Activated CD4-positive, alpha-beta T cell treated with anti-CD3 and anti-CD28 coated beads, Interleukin-2, amount 10 ng/mL, durations not matched to agents 24 days and 14 days (primary cell): Measurements from ENCODE around the gene TSPAN17. TPM values are rescaled to one million over a fixed set of nuclear protein-coding genes. Genes with fewer than 3 reads are reported as not detected.

Experiments
- DNase-seq: peaks from one replicate; pipeline ENCODE4 v3.0.0; 2022
- H3K27ac Mint-ChIP-seq: one replicate; pipeline ENCODE4 v1.8.0; 2022; ENCODE audit warnings: mild to moderate bottlenecking, mixed read lengths
- H3K27me3 Mint-ChIP-seq: one replicate; pipeline ENCODE4 v1.8.0; 2022; ENCODE audit warnings: mixed read lengths
- H3K36me3 Mint-ChIP-seq: one replicate; pipeline ENCODE4 v1.8.0; 2022; ENCODE audit warnings: low read depth, mild to moderate bottlenecking, mixed read lengths
- H3K4me1 Mint-ChIP-seq: one replicate; pipeline ENCODE4 v1.8.0; 2021; ENCODE audit warnings: mixed read lengths
- H3K4me3 Mint-ChIP-seq: one replicate; pipeline ENCODE4 v1.8.0; 2022; ENCODE audit warnings: mild to moderate bottlenecking, moderate library complexity, mixed read lengths
- H3K9me3 Mint-ChIP-seq: one replicate; pipeline ENCODE4 v1.8.0; 2021; ENCODE audit warnings: mixed read lengths
- intact Hi-C: fragments of 100-400 bp; cut with micrococcal nuclease; formaldehyde crosslinking; loops from one replicate; pipeline ENCODE4 v1.15.1; 2023
- total RNA-seq: library from RNA; stranded (reverse); gene quantifications from 2 replicates; pipeline ENCODE4 v1.2.3, GENCODE V29; 2022

Gene TSPAN17
- total RNA-seq, 1 donor from 2014 or later = 32.0 TPM

DNA sequence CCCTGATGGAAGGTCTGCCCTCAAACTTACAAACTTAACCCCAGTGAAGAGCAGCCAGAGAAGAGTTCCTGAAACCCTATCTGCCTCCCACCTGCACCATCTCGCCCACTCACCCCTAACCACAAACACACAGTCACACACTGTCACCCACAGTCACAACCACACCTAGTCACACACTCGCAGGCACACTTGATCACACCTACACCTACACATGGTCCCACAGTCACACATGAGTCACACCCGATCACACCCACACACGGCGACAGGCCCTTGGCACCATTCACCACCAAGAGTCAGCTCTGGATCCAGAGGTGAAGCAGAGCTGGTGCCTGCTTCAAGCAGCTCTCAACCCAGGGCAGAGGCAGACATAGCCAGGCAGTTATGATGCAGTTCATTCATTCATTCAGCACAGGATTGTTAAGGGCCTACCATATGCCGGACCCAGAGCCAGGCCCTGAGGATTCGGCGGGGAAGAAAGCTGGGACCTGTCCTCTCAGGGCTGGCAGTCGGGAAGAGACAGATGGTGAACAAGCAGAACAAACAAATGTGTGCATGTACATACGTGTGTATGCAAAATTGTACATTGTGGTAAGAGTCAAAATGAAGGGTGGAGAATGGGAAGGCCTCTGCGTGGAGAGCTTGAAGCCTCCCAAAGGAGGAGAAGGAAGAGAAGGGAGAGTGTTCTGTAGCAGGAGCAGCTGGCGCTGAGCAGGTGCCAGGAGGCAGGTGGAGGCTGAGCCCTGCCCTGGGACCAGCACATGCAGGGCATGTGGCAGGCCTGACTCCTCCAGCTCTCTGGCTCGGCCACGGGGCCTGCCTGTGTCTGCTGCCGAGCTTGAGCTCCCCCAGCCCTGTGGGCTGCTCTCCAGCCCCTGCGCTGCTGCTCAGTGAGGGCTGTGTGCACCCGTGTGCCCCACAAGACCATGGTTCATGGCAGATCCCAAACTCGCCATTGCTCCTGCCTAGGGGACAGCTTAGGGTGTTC, 6.4 kb downstream of the TSPAN17 start:
- H3K27me3 Mint-ChIP-seq = peaks cover 3% of the 10 kb centered on the region
- H3K4me3 Mint-ChIP-seq = peak overlapping the region; percentile 44
- H3K27ac Mint-ChIP-seq = peak overlapping the region; percentile 79
- intact Hi-C loops = loop anchor here (10.0 kb wide), 1 partner anchor 161 kb away; the partner anchor contains the start of gene UNC5A
- peaks cover 4% of the 10 kb centered on the region for H3K9me3 Mint-ChIP-seq
- H3K36me3 Mint-ChIP-seq = peaks cover 38% of the 10 kb centered on the region
- DNase-seq = peak; percentile 77
- H3K4me1 Mint-ChIP-seq = peaks cover 53% of the 10 kb centered on the region

DNA sequence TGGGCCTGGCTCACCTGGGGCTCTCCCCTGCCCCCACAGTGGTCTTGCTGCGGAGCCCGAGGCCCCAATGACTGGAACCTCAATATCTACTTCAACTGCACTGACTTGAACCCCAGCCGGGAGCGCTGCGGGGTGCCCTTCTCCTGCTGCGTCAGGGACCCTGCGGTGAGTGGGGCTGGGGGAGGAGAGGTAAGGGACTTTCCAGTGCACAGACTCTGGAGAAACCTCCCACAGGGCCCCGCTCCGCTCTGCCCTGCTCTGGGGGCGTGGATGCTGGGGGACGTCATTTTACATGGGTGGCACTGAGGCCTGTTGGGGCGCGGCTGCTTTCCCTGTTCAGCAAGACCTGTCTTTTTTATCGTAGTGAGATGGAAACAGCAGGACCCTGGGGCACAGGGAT, 7.6 kb downstream of the TSPAN17 start:
- Mint-ChIP-seq H3K36me3 (peaks cover 34% of the 10 kb centered on the region), H3K4me1 (peaks cover 53% of the 10 kb centered on the region), H3K27me3 (peaks cover 4% of the 10 kb centered on the region), H3K9me3 (peaks cover 4% of the 10 kb centered on the region), H3K4me3 (no peak overlapping the region), H3K27ac (peak overlapping the region; percentile 9)
- DNase-seq = no peak
- intact Hi-C loops = loop anchor here (10.0 kb wide), 1 partner anchor 160 kb away; the partner anchor contains the start of gene UNC5A

DNA sequence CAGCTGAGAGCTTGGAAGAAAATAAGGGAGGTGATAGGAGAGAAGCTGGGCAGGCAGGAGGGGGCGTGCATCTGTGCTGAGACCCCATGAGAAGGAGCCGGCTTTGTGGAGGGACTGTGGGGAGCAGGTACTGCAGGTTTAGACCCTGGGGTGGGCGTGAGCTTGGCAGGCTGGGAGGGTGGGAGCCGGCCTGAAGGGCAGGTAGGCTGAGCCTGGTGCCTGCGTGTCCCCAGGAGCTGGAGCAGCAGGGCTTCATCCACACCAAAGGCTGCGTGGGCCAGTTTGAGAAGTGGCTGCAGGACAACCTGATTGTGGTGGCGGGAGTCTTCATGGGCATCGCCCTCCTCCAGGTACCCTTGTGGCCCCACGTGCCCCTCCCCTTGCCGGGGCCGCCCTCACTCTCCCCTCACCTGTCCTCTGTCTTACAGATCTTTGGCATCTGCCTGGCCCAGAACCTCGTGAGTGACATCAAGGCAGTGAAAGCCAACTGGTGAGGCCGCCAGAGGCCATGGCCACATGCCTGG, 9.2 kb downstream of the TSPAN17 start:
- intact Hi-C loops = loop anchor here (10.0 kb wide), 1 partner anchor 158 kb away; the partner anchor contains the start of gene UNC5A
- peaks cover 4% of the 10 kb centered on the region for H3K27me3 Mint-ChIP-seq
- peaks cover 47% of the 10 kb centered on the region for H3K4me1 Mint-ChIP-seq
- DNase-seq = no peak
- no peak overlapping the region for H3K4me3 Mint-ChIP-seq
- H3K9me3 Mint-ChIP-seq = peaks cover 4% of the 10 kb centered on the region
- no peak overlapping the region for H3K27ac Mint-ChIP-seq
- peaks cover 31% of the 10 kb centered on the region for H3K36me3 Mint-ChIP-seq

DNA sequence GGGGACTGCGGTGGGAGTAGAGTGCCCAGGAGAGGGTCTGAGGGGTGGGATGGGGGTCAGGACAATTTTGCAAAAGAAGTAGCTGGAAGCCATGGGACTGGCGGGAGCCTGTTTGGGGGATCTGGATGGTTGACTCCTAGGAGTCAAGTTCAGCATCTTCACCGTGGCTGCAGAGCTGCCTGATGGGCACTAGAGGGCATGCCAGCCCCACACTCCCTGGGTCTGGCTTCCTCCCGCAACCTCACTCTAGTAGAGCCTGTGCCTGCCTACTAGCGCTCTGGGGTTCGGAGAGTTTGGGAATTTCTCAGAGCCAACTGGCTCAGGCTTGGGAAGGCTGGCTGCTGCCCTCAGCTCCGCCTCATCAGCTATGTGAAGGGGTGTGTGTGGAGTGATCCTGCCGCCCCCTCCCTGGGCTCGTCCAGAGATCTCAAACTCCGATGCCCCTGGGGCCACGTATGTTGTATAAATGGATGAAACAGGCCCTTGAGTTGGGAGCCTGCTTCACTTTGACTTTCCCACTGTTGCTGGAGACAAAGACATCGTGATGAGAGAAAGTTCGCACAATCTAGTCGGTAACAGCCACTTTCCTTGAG, 10.8 kb downstream of the TSPAN17 start:
- intact Hi-C loops = loop anchor here (1.0 to 10.0 kb wide), 3 partner anchors 157 to 454 kb away; partner anchors contain the start of gene UNC5A
- peaks cover 20% of the 10 kb centered on the region for H3K36me3 Mint-ChIP-seq
- peak; percentile 90 for DNase-seq
- no peak overlapping the region for H3K27ac Mint-ChIP-seq
- peaks cover 38% of the 10 kb centered on the region for H3K4me1 Mint-ChIP-seq
- peaks cover 4% of the 10 kb centered on the region for H3K9me3 Mint-ChIP-seq
- peaks cover 4% of the 10 kb centered on the region for H3K27me3 Mint-ChIP-seq
- H3K4me3 Mint-ChIP-seq = peak overlapping the region; percentile 77

DNA sequence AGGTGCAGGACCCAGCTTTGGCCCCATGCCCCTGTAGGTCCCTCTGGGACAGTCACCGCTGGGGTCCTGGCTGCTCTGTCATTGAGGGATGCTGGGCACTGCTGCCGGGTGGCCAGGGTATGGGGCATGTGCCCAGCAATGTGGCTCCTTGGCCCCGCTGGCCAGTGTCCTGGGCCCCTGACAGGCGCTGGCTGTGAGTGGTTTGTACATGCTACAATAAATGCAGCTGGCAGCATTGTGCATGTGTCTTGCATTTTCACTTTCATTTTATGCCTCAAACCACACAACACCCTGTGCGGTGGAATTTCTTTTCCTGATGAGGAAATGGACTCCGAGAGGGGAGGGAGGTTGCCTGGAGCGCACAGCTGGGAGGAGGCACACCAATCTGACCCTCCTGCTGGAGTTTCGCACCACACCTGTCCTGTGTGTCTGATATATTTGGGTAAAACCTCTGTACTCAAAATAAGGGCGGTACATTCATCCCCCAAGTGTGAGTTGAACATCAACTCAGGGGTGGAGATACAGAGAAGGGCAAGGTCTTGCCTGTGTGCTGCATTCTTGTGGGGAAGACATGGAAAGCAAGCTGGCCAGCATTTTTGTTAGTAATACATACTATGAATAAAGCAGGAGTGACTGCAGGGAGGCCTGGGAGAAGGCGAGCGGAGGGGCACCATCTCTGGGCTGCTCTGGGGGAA, 11.7 kb downstream of the TSPAN17 start:
- no peaks in the 10 kb centered on the region for H3K9me3 Mint-ChIP-seq
- H3K27me3 Mint-ChIP-seq = peaks cover 4% of the 10 kb centered on the region
- H3K36me3 Mint-ChIP-seq = peaks cover 13% of the 10 kb centered on the region
- intact Hi-C loops = loop anchor here (1.0 to 10.0 kb wide), 3 partner anchors 156 to 453 kb away; partner anchors contain the start of gene UNC5A
- peaks cover 30% of the 10 kb centered on the region for H3K4me1 Mint-ChIP-seq
- peak overlapping the region; percentile 77 for H3K4me3 Mint-ChIP-seq
- peak; percentile 87 for DNase-seq
- peak overlapping the region; percentile 75 for H3K27ac Mint-ChIP-seq

DNA sequence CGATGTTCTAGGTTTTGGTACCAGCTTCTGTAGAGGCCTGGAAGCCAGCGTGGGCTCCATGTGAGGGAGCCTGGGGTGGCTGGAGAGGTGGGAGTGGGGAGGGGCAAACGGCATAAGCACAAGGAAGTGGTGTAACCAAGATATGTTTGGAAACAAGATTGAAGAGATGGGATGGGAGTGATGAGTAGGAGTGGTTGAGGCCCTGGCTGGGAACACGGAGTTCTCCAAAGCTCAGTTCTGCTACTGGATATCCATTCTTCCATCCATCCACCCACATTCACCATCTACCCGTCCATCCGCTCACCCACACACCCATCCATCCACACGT, 12.2 kb downstream of the TSPAN17 start:
- no peaks in the 10 kb centered on the region for H3K9me3 Mint-ChIP-seq
- intact Hi-C loops = loop anchor here (2.0 to 10.0 kb wide), 2 partner anchors 155 to 299 kb away; partner anchors contain the start of gene UNC5A
- peaks cover 11% of the 10 kb centered on the region for H3K36me3 Mint-ChIP-seq
- peaks cover 28% of the 10 kb centered on the region for H3K4me1 Mint-ChIP-seq
- peak overlapping the region; percentile 11 for H3K4me3 Mint-ChIP-seq
- peaks cover 8% of the 10 kb centered on the region for H3K27me3 Mint-ChIP-seq
- H3K27ac Mint-ChIP-seq = no peak overlapping the region
- no peak for DNase-seq

DNA sequence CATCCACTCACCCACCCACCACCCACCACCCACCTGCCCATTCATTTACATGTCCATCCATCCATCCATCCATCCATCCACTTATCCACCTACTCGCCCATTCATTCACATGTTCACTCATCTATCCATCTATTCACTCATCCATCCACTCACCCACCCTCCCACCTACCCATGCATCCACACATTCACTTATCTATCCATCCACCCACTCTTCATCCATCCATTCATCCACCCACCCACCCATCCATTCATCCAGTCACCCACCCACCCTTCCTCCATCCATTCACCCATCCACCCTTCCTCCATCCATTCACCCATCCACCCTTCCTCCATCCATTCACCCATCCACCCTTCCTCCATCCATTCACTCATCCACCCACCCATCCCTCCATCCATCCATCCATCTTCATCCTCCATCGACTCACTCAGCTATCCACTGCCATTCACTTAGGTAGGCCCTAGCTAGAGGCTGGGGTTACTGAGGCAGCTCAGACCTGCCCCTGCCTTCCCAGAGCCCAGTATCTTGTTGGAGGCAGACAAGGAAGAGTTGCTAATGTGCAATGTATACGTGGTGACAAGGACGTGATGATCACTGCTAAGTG, 12.7 kb downstream of the TSPAN17 start:
- Mint-ChIP-seq H3K27ac (no peak overlapping the region), H3K4me1 (peaks cover 26% of the 10 kb centered on the region), H3K27me3 (peaks cover 8% of the 10 kb centered on the region), H3K9me3 (no peaks in the 10 kb centered on the region), H3K36me3 (peaks cover 11% of the 10 kb centered on the region), H3K4me3 (no peak overlapping the region)
- intact Hi-C loops = loop anchor here (2.0 to 10.0 kb wide), 2 partner anchors 155 to 299 kb away; partner anchors contain the start of gene UNC5A
- peak; percentile 58 for DNase-seq

DNA sequence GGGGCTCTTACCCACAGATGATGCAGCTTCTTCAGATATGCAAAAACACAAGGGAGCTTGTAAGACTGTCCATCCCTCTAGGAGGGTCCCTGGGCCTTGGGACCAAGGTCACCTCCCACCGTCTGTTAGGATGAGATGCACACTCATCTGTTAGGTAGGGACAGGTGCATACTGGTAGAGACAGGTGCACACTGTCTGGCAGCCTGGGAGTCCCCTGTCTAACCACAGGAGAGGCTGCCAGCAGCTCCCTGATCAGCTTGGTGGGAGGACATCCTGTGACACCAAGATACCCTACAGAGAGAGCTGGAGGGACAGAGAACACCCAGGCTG, 13.2 kb downstream of the TSPAN17 start:
- no peak for DNase-seq
- no peak overlapping the region for H3K27ac Mint-ChIP-seq
- no peak overlapping the region for H3K4me3 Mint-ChIP-seq
- no peaks in the 10 kb centered on the region for H3K9me3 Mint-ChIP-seq
- intact Hi-C loops = no loop called here
- peaks cover 25% of the 10 kb centered on the region for H3K4me1 Mint-ChIP-seq
- peaks cover 8% of the 10 kb centered on the region for H3K36me3 Mint-ChIP-seq
- H3K27me3 Mint-ChIP-seq = peaks cover 11% of the 10 kb centered on the region

DNA sequence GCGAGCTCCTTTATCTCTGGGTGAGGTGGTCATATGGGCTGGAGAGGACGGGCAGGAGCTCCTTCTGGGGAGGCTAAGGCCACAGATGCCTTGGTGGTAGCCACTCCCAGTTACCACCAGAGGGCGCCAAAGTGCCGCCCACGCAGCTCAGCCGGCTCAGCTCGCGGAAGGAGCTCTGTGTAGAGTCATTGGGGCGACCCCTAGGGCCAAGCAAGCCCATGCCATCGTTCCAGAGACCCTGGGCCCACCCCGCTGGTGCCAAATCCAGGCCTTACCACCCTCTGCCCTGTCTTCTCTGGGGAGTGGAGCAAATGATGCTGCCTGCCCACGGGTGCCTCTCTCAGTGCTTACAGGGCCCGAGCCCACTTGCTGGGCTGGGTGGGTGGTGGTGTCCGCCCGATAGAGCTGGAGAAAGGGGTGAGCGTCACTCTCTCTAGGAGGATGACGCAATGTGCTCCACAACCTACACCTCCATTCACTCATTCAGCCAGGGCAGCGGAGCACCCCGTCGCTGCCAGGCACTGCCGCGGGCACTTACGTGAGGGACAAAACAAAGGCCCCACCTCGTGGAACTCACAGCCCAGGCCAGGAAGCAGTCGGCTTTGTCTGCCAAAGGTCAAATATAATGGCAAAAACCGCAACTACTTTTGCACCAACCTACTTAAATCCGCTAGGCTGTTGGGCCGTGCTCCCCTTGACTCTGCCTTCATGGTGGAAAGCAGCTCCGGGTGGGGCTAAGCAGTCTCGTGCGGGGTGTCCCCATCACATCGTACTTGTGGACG, 13.8 kb downstream of the TSPAN17 start:
- no peak overlapping the region for H3K4me3 Mint-ChIP-seq
- H3K4me1 Mint-ChIP-seq = peaks cover 25% of the 10 kb centered on the region
- DNase-seq = peak; percentile 93
- H3K27me3 Mint-ChIP-seq = peaks cover 13% of the 10 kb centered on the region
- H3K36me3 Mint-ChIP-seq = peaks cover 5% of the 10 kb centered on the region
- no peaks in the 10 kb centered on the region for H3K9me3 Mint-ChIP-seq
- H3K27ac Mint-ChIP-seq = no peak overlapping the region
- intact Hi-C loops = no loop called here

DNA sequence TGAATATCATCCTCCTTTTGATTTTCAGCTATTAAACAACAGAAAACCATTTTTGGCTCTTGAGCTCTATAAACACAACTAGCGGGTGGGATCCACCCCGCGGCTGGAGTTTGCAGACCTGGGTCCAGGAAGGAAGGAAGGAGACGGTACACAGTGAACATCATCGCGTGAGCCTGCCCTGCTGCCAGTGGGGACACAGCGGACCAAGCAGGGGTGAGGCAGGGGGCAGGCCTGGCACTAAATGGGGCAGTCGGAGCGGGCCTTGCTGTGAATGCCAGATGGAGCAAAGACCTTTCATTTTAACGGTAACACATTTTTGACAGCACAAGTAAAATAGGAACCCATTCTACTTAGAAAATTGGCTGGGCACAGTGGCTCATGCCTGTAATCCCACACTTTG, 14.4 kb downstream of the TSPAN17 start:
- no peak for DNase-seq
- intact Hi-C loops = no loop called here
- Mint-ChIP-seq H3K36me3 (peaks cover 2% of the 10 kb centered on the region), H3K4me3 (no peak overlapping the region), H3K9me3 (no peaks in the 10 kb centered on the region), H3K27me3 (peaks cover 16% of the 10 kb centered on the region), H3K27ac (no peak overlapping the region), H3K4me1 (peaks cover 25% of the 10 kb centered on the region)

DNA sequence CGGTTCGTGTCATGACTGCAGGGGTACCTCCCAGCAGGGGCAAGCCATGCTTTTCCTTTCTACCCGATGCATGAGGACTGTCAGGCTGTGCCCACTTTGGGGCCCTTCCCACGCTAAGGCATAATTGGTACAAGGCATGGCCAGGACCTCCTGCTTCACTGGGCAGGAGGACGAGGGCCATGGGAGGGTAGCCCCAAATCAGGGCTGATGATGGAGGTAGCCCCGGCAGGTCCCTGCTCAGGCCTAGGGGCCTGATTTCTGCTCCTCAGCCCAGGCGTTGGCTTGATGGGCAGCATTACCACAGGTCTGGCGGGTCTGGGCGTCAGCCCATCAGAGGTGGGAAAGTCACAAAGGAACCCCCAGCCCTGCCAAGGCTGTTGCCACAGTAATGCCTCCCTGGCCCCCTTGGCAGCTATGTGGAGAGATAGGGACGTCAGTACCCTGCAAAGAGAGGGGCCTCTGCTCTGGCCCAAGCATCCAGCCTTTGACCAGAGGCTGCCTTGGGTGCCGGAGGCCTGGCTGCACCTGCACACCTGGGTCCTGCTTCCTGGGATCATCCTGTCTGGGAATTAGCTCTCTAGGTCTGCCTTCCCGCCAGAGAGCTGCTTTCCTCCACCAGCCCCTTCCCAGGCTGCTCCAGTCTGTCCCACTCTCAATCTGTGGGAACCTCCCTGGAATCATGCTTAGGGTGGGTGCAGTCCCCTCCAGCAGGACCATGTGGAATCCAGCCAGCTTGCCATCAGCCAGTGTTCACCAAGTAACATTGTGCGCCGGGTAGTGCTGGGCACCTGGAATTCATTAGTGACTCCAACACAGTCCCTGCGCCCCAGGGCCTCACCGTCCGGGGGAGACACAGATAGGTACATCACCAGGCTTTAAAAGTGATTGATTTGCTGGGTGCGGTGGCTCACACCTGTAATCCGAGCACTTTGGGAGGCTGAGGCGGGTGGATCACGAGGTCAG, 15.4 kb downstream of the TSPAN17 start:
- Mint-ChIP-seq H3K4me1 (peaks cover 24% of the 10 kb centered on the region), H3K27me3 (peaks cover 16% of the 10 kb centered on the region), H3K36me3 (peaks cover 2% of the 10 kb centered on the region), H3K27ac (no peak overlapping the region), H3K9me3 (no peaks in the 10 kb centered on the region), H3K4me3 (no peak overlapping the region)
- DNase-seq = no peak
- intact Hi-C loops = no loop called here

DNA sequence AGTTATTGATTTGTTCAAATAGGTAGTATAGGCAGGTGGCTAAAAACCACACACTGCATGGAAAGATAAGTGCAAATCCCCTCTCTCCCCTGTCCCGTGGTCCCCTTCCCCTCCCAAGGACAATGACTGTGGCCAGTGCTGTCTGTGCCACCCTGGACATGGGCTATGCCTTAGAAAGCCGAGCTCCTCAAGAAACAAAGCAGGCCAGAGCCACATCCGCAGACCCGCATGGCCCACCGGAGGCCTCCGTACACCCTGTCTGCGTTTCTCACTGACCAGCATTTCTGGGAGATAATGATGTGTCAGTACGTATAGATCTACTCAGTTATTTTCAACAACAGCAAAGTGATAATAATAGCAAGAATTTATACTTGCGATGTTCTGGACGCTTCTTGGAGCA, 16.3 kb downstream of the TSPAN17 start:
- Mint-ChIP-seq H3K27ac (no peak overlapping the region), H3K36me3 (no peaks in the 10 kb centered on the region), H3K27me3 (peaks cover 20% of the 10 kb centered on the region), H3K4me1 (peaks cover 15% of the 10 kb centered on the region), H3K9me3 (no peaks in the 10 kb centered on the region), H3K4me3 (no peak overlapping the region)
- intact Hi-C loops = no loop called here
- no peak for DNase-seq
